Ishikawa (cell line): ENCODE data around the gene CEP55.

ENCODE experiments used
- CEBPB ChIP-seq: IDR thresholded peaks from 2 replicates; pipeline ENCODE4 v1.6.1; 2012
- CREB1 ChIP-seq: IDR thresholded peaks from 2 replicates; pipeline ENCODE4 v1.6.1; 2012; ENCODE audit warnings: low read depth
- EGR1 ChIP-seq: IDR thresholded peaks from 2 replicates; pipeline ENCODE4 v1.6.1; 2012
- EP300 ChIP-seq: IDR thresholded peaks from 2 replicates; pipeline ENCODE4 v1.6.1; 2012; ENCODE audit warnings: borderline replicate concordance
- FOXM1 ChIP-seq: IDR thresholded peaks from 2 replicates; pipeline ENCODE4 v1.6.1; 2012; ENCODE audit warnings: low read depth, borderline replicate concordance
- MAX ChIP-seq: IDR thresholded peaks from 2 replicates; pipeline ENCODE4 v1.6.1; 2012
- NFIC ChIP-seq: IDR thresholded peaks from 2 replicates; pipeline ENCODE4 v1.6.1; 2012
- RAD21 ChIP-seq: IDR thresholded peaks from 2 replicates; pipeline ENCODE4 v1.6.1; 2012; ENCODE audit warnings: low read depth
- REST ChIP-seq: IDR thresholded peaks from 2 replicates; pipeline ENCODE4 v1.6.1; 2012; ENCODE audit warnings: low read depth, mild to moderate bottlenecking
- TAF1 ChIP-seq: IDR thresholded peaks from 2 replicates; pipeline ENCODE4 v1.6.1; 2012; ENCODE audit warnings: low read depth, mild to moderate bottlenecking
- TCF12 ChIP-seq: IDR thresholded peaks from 2 replicates; pipeline ENCODE4 v1.6.1; 2012; ENCODE audit warnings: low read depth
- TEAD4 ChIP-seq: IDR thresholded peaks from 2 replicates; pipeline ENCODE4 v1.6.1; 2012
- USF1 ChIP-seq: IDR thresholded peaks from 2 replicates; pipeline ENCODE4 v1.6.1; 2012
- YY1 ChIP-seq: IDR thresholded peaks from 2 replicates; pipeline ENCODE4 v1.6.1; 2012; ENCODE audit warnings: low read depth
- ZBTB7A ChIP-seq: IDR thresholded peaks from 2 replicates; pipeline ENCODE4 v1.6.1; 2012; ENCODE audit warnings: low read depth

The CEP55 gene

GRCh38 chr10:93496322-93497041 is at the start of gene CEP55:
TSS of gene CEP55 (plus strand) at chr10:93496612. CDS start at chr10:93500052, 3,440 bp downstream.
- peak; percentile 58 for TF ChIP-seq USF1
- TF ChIP-seq TAF1 = peak; percentile 94
- TF ChIP-seq YY1 = peak; percentile 42
- TF ChIP-seq CREB1 = peak; percentile 86
- no peak; the same call in 1 of the 2 replicates for TF ChIP-seq RAD21
- peak; percentile 95 for TF ChIP-seq MAX
- TF ChIP-seq FOXM1 = peak; percentile 98
- TF ChIP-seq ZBTB7A = 0 out of 2 replicates have a peak, but pooled peaks have one; percentile 28
- TF ChIP-seq EP300 = peak; percentile 40
- no peak for TF ChIP-seq TEAD4
- TF ChIP-seq TCF12 = peak; percentile 59; the same call in 1 of the 2 replicates

- TF ChIP-seq TCF12 (no peak), NFIC (no peak), TEAD4 (no peak), USF1 (no peak), EP300 (no peak), REST (no peak), CREB1 (no peak), MAX (no peak), FOXM1 (no peak), RAD21 (no peak), EGR1 (no peak), CEBPB (no peak), ZBTB7A (no peak), YY1 (no peak), TAF1 (no peak)
Observed at GRCh38 chr10:93447019-93447418, 49.4 kb upstream of the CEP55 start.

- no peak for TF ChIP-seq CEBPB
- TF ChIP-seq MAX = no peak
- no peak for TF ChIP-seq TCF12
- no peak for TF ChIP-seq TEAD4
- no peak for TF ChIP-seq USF1
- no peak for TF ChIP-seq TAF1
- no peak for TF ChIP-seq NFIC
- TF ChIP-seq RAD21 = no peak
- no peak for TF ChIP-seq EGR1
- TF ChIP-seq YY1 = no peak
- no peak for TF ChIP-seq CREB1
- no peak for TF ChIP-seq FOXM1
- no peak for TF ChIP-seq REST
- no peak for TF ChIP-seq ZBTB7A
- no peak for TF ChIP-seq EP300
Observed at GRCh38 chr10:93447970-93448369, 48.4 kb upstream of the CEP55 start.

GRCh38 chr10:93451244-93451947 is 45.0 kb upstream of the CEP55 start:
- TF ChIP-seq RAD21 (no peak), TAF1 (no peak), USF1 (no peak), CEBPB (no peak), TEAD4 (no peak), ZBTB7A (no peak), EP300 (no peak), FOXM1 (no peak)
